Heart left ventricle (tissue), 13 donors: Measurements from ENCODE around the gene APOBEC2.

Source experiments
- POLR2A ChIP-seq, 2 donors: fragments of 450-650 bp; IDR thresholded peaks; one replicate each; pipeline ENCODE4 v1.6.1; 2017; ENCODE audit warnings: antibody characterized with exemption in 2 of 2, mild to moderate bottlenecking in 2 of 2, moderate library complexity in 2 of 2
- TF ChIP-seq, protein P1 (sequence below), 12 donors: fragments of 200-600 bp; sonication (generic) in 4 of 12; IDR thresholded peaks; one replicate each; pipeline versions ENCODE4 v1.5.0 to v1.8.0; 2018 to 2022; ENCODE audit warnings: antibody characterized with exemption in 12 of 12, mild to moderate bottlenecking in 5 of 12
- donor health status: ischemic (EF 13 %, LVEDD 7.1; RV severe dilation, severe dysfunction).
- donor health status: DM: no; HTN: yes; CAD: no.
- donor health status: DM: no; HTN: no; CAD: no.
- donor health status: ischemic (EF 25% LVEDD 6.9; RV normal size, moderate dysfunction).
- donor health status: ischemic (EF 25% LVEDD 5.7; RV mildly dilated, moderate dysfunction).
- donor health status: ischemic (EF 35%, LVEDD 5.7; RV mildly dilated, moderate dysfunction).
- donor health status: nonischemic (EF 11% LVEDD 7.7; RV severe dilation, severe dysfunction).
- donor health status: DM: yes; HTN: yes; CAD: no.
- donor health status: PGD.
- donor health status: ischemic (EF 29% LVEDD 5.4; RV normal size, mild dysfunction).
- donor health status: nonischemic (EF 23%, LVEDD 6.1; RV moderate dilation, normal function).

DNA sequence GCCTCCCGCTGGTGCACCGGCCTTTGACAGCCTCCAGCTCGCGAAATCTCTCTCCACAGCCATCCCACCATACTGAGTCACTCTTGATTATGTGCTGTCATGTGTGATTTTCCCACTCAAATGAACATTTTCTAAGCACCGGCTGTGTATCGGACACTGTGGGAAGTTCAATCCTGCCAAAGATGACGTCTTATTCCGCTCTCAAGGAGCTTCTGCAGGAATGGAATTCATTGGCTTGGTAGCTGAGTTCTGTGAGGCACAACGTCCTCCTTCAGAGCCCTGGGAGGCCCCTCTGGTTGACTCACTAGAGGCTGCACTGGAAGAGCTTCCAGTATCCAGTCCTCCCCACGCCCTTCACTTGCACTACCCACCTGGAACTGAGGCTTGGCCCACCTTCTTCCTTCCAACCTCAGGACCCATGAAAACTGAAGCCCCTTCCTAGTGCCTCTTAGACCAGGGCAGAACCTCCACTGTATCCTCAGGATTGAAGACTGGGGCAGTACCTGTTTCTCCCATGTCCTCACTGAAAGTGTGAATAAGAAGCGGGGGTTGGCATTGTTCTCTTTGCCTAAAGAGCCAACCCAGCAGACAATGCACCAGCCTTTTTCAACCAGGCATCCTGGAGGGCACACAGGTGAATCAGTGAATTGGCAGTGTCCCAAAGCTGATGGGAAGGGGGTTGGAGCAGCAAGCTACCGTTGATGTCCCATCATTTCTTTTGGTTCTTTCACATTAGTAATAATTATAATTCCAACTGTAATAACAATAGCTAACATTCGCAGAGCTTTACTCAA lies 15.7 kb upstream of the APOBEC2 start:
- TF ChIP-seq POLR2A (IDR thresholded peaks at IDR 0.05) = no peak
- TF ChIP-seq, protein P1, sequence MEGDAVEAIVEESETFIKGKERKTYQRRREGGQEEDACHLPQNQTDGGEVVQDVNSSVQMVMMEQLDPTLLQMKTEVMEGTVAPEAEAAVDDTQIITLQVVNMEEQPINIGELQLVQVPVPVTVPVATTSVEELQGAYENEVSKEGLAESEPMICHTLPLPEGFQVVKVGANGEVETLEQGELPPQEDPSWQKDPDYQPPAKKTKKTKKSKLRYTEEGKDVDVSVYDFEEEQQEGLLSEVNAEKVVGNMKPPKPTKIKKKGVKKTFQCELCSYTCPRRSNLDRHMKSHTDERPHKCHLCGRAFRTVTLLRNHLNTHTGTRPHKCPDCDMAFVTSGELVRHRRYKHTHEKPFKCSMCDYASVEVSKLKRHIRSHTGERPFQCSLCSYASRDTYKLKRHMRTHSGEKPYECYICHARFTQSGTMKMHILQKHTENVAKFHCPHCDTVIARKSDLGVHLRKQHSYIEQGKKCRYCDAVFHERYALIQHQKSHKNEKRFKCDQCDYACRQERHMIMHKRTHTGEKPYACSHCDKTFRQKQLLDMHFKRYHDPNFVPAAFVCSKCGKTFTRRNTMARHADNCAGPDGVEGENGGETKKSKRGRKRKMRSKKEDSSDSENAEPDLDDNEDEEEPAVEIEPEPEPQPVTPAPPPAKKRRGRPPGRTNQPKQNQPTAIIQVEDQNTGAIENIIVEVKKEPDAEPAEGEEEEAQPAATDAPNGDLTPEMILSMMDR (IDR thresholded peaks at IDR 0.05) = no peak
